ENCODE measurements around the gene RALGAPA2. TPM values are rescaled to one million over a fixed set of nuclear protein-coding genes. Genes with fewer than 3 reads are reported as not detected.

RALGAPA2 gene
- total RNA-seq, 4 donors from 2014 or later = 18.4 to 27.4 (median 25.2) TPM

DNA sequence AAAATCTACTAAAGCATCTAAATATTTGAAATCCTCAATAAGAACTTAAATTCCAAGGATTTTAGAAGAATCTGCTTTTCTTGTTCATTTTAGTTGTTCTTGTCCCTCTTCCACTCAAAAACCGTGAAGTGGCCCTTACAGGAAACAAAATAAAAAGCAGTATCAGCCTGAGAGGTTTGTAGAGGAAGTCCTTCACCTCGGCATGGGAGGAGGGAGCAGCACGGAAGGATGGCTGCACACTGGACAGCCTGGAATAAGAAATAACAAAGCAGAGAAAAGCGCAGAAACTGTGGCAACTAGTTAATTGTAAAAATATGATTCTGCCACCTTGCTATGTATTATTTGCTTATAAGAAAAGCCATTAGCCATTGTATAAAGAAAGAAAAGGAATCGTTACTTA, 46.1 kb downstream of the RALGAPA2 start:
- no peak overlapping the region for H3K4me3 ChIP-seq
- TF ChIP-seq POLR2AphosphoS5 (IDR thresholded peaks at IDR 0.05) (no peak), POLR2A (IDR thresholded peaks at IDR 0.05) (no peak), EP300 (IDR thresholded peaks at IDR 0.05) (no peak)
- TF ChIP-seq, protein P1, sequence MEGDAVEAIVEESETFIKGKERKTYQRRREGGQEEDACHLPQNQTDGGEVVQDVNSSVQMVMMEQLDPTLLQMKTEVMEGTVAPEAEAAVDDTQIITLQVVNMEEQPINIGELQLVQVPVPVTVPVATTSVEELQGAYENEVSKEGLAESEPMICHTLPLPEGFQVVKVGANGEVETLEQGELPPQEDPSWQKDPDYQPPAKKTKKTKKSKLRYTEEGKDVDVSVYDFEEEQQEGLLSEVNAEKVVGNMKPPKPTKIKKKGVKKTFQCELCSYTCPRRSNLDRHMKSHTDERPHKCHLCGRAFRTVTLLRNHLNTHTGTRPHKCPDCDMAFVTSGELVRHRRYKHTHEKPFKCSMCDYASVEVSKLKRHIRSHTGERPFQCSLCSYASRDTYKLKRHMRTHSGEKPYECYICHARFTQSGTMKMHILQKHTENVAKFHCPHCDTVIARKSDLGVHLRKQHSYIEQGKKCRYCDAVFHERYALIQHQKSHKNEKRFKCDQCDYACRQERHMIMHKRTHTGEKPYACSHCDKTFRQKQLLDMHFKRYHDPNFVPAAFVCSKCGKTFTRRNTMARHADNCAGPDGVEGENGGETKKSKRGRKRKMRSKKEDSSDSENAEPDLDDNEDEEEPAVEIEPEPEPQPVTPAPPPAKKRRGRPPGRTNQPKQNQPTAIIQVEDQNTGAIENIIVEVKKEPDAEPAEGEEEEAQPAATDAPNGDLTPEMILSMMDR (IDR thresholded peaks at IDR 0.05) = no peak
- no peaks in the 10 kb centered on the region for H3K27me3 ChIP-seq
- H3K36me3 ChIP-seq = peaks cover 0 to 5% of the 10 kb centered on the region in 2 donors
- peaks cover 0 to 7% (median 0%) of the 10 kb centered on the region in 3 donors for H3K4me1 ChIP-seq
- ATAC-seq = no peak
- 47 to 50% methylated on average over 5 of the region's 5 CpGs for WGBS, 2 donors (ENCODE audit: low coverage in 1 of 2)
- no peaks in the 10 kb centered on the region for H3K9me3 ChIP-seq
- no peak overlapping the region for H3K27ac ChIP-seq

GRCh38 chr20:20665606-20666332, 46.7 kb downstream of the RALGAPA2 start:
- no peak overlapping the region for H3K4me3 ChIP-seq
- H3K36me3 ChIP-seq = peaks cover 0 to 5% of the 10 kb centered on the region in 2 donors
- no peaks in the 10 kb centered on the region for H3K27me3 ChIP-seq
- no peaks in the 10 kb centered on the region for H3K9me3 ChIP-seq
- peaks cover 0 to 7% (median 0%) of the 10 kb centered on the region in 3 donors for H3K4me1 ChIP-seq
- H3K27ac ChIP-seq = no peak overlapping the region
- TF ChIP-seq, protein P1 (IDR thresholded peaks at IDR 0.05) = no peak
- TF ChIP-seq EP300 (IDR thresholded peaks at IDR 0.05) (no peak), POLR2AphosphoS5 (IDR thresholded peaks at IDR 0.05) (no peak), POLR2A (IDR thresholded peaks at IDR 0.05) (no peak)
- WGBS, 2 donors (ENCODE audit: low coverage in 1 of 2) = 92 to 93% methylated on average over 1 to 2 of the region's 3 CpGs
- no peak for ATAC-seq

- H3K27me3 ChIP-seq = no peaks in the 10 kb centered on the region
- no peak for TF ChIP-seq POLR2AphosphoS5 (IDR thresholded peaks at IDR 0.05)
- TF ChIP-seq POLR2A (IDR thresholded peaks at IDR 0.05) = no peak
- TF ChIP-seq, protein P1 (IDR thresholded peaks at IDR 0.05) = peak in 2 of 4 experiments; percentile 32 to 49
- TF ChIP-seq EP300 (IDR thresholded peaks at IDR 0.05) = no peak
- no peak overlapping the region for H3K27ac ChIP-seq
- H3K4me1 ChIP-seq = peaks cover 0 to 7% (median 0%) of the 10 kb centered on the region in 3 donors
- H3K9me3 ChIP-seq = no peaks in the 10 kb centered on the region
- peaks cover 0 to 2% of the 10 kb centered on the region in 2 donors for H3K36me3 ChIP-seq
- no peak for ATAC-seq
- H3K4me3 ChIP-seq = no peak overlapping the region
- WGBS, 2 donors (ENCODE audit: low coverage in 1 of 2) = 44 to 63% methylated on average over 2 of the region's 2 CpGs
Observed at GRCh38 chr20:20664795-20665589, 47.5 kb downstream of the RALGAPA2 start.

- TF ChIP-seq, protein P1 (IDR thresholded peaks at IDR 0.05) = no peak
- TF ChIP-seq EP300 (IDR thresholded peaks at IDR 0.05) (no peak), POLR2A (IDR thresholded peaks at IDR 0.05) (no peak), POLR2AphosphoS5 (IDR thresholded peaks at IDR 0.05) (no peak)
- no peak for ATAC-seq
- 72 to 78% methylated on average over 2 to 3 of the region's 3 CpGs for WGBS, 2 donors (ENCODE audit: low coverage in 1 of 2)
- H3K36me3 ChIP-seq = no peaks in the 10 kb centered on the region
- no peak overlapping the region for H3K4me3 ChIP-seq
- no peaks in the 10 kb centered on the region for H3K9me3 ChIP-seq
- no peaks in the 10 kb centered on the region for H3K27me3 ChIP-seq
- H3K4me1 ChIP-seq = peaks cover 0 to 7% (median 0%) of the 10 kb centered on the region in 3 donors
- no peak overlapping the region for H3K27ac ChIP-seq
Observed at GRCh38 chr20:20663841-20664240, 48.6 kb downstream of the RALGAPA2 start.
